Testis (tissue), 2 donors: ENCODE data around the gene ACTL9.

Experiments used
- POLR2A ChIP-seq: fragments of 450-650 bp; IDR thresholded peaks from one replicate; pipeline ENCODE4 v1.6.1; 2017; ENCODE audit warnings: antibody characterized with exemption, mild to moderate bottlenecking, moderate library complexity
- TF ChIP-seq, protein P1 (sequence below), 3 experiments: fragments of 450-650 bp in 2 of 3; fragments of 200-600 bp in 1 of 3; sonication (generic) in 1 of 3; IDR thresholded peaks; one replicate each; pipeline ENCODE4 v1.5.1; 2016 to 2019; ENCODE audit warnings: antibody characterized with exemption in 3 of 3, mild to moderate bottlenecking in 2 of 3, moderate library complexity in 1 of 3

DNA sequence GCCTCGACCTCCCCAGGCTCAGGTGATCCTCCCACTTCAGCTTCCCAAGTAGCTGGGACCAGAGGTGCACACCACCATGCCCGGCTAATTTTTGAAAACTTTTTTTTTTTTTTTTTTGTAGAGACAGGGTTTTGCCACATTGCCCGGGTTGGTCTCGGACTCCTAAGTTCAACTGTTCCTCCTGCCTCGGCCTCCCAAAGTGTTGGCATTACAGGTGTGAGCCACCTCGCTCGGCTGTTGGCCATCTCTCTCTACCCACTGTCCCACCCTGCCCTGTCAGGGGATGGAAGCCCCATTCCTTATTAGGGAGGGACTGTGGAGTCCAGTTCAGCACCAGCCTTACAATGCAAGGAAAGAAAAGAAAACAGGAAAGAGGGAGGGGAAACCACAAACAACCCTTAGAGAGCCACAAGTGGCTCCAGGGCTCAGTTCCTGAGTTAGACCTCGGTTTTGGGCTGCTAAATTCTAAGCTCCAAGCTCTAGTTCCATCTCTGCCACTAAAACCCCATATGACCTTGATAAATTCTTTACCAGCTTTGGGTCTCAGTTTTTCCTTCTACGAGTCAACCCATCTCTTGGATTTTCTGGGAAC lies 31.7 kb downstream of the ACTL9 start:
- TF ChIP-seq, protein P1, sequence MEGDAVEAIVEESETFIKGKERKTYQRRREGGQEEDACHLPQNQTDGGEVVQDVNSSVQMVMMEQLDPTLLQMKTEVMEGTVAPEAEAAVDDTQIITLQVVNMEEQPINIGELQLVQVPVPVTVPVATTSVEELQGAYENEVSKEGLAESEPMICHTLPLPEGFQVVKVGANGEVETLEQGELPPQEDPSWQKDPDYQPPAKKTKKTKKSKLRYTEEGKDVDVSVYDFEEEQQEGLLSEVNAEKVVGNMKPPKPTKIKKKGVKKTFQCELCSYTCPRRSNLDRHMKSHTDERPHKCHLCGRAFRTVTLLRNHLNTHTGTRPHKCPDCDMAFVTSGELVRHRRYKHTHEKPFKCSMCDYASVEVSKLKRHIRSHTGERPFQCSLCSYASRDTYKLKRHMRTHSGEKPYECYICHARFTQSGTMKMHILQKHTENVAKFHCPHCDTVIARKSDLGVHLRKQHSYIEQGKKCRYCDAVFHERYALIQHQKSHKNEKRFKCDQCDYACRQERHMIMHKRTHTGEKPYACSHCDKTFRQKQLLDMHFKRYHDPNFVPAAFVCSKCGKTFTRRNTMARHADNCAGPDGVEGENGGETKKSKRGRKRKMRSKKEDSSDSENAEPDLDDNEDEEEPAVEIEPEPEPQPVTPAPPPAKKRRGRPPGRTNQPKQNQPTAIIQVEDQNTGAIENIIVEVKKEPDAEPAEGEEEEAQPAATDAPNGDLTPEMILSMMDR (IDR thresholded peaks at IDR 0.05) = no peak
- TF ChIP-seq POLR2A = no peak
